Endothelial cell of umbilical vein (primary cell): ENCODE measurements around the gene TOMM20. TPM values are rescaled to one million over a fixed set of nuclear protein-coding genes. Genes with fewer than 3 reads are reported as not detected.

ENCODE experiments used
- BruUV-seq: library from RNA; stranded (reverse); fragments of 400-500 nt; replicated peaks from 2 replicates; lab custom pipeline; 2021; lab: Mats Ljungman, UMichigan
- CTCF ChIA-PET: fragments of 300-600, 350-600 bp; sonication (Branson Sonifier 250); formaldehyde crosslinking; loops from one replicate; lab custom pipeline; 2021; ENCODE audit warnings: antibody characterized with exemption, inconsistent platforms; lab: Charles Lee
- POLR2A ChIA-PET: fragments of 300-600, 350-600 bp; sonication (Branson Sonifier 250); formaldehyde crosslinking; loops from one replicate; lab custom pipeline; 2021; ENCODE audit warnings: antibody characterized with exemption, inconsistent platforms; lab: Charles Lee
- DNase-seq: peaks from one replicate; pipeline ENCODE4 v3.0.0-alpha.2; 2011; ENCODE audit warnings: low read depth, low spot score
- FAIRE-seq: peaks from 2 replicates; lab custom pipeline; 2011; peaks lifted over from hg19 to GRCh38; lab: Jason Lieb, UNC
- H2AFZ ChIP-seq: 2 replicates; pipeline ENCODE4 v1.6.0; 2012; ENCODE audit warnings: low read depth, low read length, control low read depth, inconsistent platforms
- H3K27ac ChIP-seq: 2 replicates; pipeline ENCODE4 v1.5.1; 2011; ENCODE audit warnings: low read depth, mild to moderate bottlenecking, control low read depth, low read length, moderate library complexity; ENCODE audit not compliant: insufficient read depth
- H3K27me3 ChIP-seq, 2 experiments: 2 replicates each; pipeline versions ENCODE4 v1.6.0 to v1.6.1; 2011; ENCODE audit warnings: low read length in 2 of 2, mixed read lengths in 1 of 2; ENCODE audit not compliant: control insufficient read depth in 2 of 2, insufficient read depth in 2 of 2
- H3K36me3 ChIP-seq, 2 experiments: 2 replicates in 1 of 2; 3 replicates in 1 of 2; pipeline ENCODE4 v1.5.1; 2011; ENCODE audit warnings: low read length in 2 of 2, mild to moderate bottlenecking in 1 of 2, moderate library complexity in 1 of 2; ENCODE audit not compliant: control insufficient read depth in 2 of 2, insufficient read depth in 2 of 2; ENCODE audit errors: extremely low read depth in 1 of 2
- H3K4me1 ChIP-seq: 3 replicates; pipeline ENCODE4 v1.5.1; 2011; ENCODE audit warnings: mild to moderate bottlenecking, low read length; ENCODE audit not compliant: control insufficient read depth, insufficient read depth; ENCODE audit errors: extremely low read depth
- H3K4me2 ChIP-seq: 2 replicates; pipeline ENCODE4 v1.6.1; 2011; ENCODE audit warnings: low read length, control low read depth, mixed read lengths; ENCODE audit not compliant: insufficient read depth
- H3K4me3 ChIP-seq, 3 experiments: fragments of 200-600 bp in 1 of 3; sonication (generic), shearing (Covaris generic) in 1 of 3; replicated peaks in 1 of 3; 2 replicates each; pipeline ENCODE4 v1.5.1; 2011 to 2016; ENCODE audit warnings: control low read depth in 3 of 3, low read length in 3 of 3, mild to moderate bottlenecking in 2 of 3, inconsistent platforms in 1 of 3, low read depth in 1 of 3, moderate library complexity in 1 of 3; ENCODE audit not compliant: insufficient read depth in 1 of 3
- H3K79me2 ChIP-seq: 2 replicates; pipeline ENCODE4 v1.6.0; 2012; ENCODE audit warnings: low read length, inconsistent platforms; ENCODE audit not compliant: control insufficient read depth, insufficient read depth
- H3K9ac ChIP-seq: replicated peaks from 2 replicates; pipeline ENCODE3; 2011; ENCODE audit warnings: low read length, control low read depth; ENCODE audit not compliant: insufficient read depth; ENCODE audit errors: extremely low read depth
- H3K9me1 ChIP-seq: replicated peaks from 3 replicates; pipeline ENCODE4 v1.6.0; 2011; ENCODE audit warnings: mild to moderate bottlenecking, low read length; ENCODE audit not compliant: control insufficient read depth, insufficient read depth; ENCODE audit errors: extremely low read depth
- H3K9me3 ChIP-seq: replicated peaks from 2 replicates; pipeline ENCODE4 v1.5.1; 2012; ENCODE audit warnings: low read length, inconsistent platforms; ENCODE audit not compliant: control insufficient read depth, insufficient read depth
- H4K20me1 ChIP-seq: replicated peaks from 2 replicates; pipeline ENCODE3; 2011; ENCODE audit warnings: mild to moderate bottlenecking, low read length; ENCODE audit not compliant: control insufficient read depth, insufficient read depth; ENCODE audit errors: extremely low read depth
- CTCF ChIP-seq, 2 donors: IDR thresholded peaks; 1 replicate in 1 of 2; 2 replicates in 1 of 2; pipeline ENCODE4 v1.5.1; 2011; ENCODE audit warnings: low read length in 2 of 2, mild to moderate bottlenecking in 2 of 2, moderate library complexity in 2 of 2, control low read depth in 1 of 2, inconsistent platforms in 1 of 2, low read depth in 1 of 2; ENCODE audit not compliant: insufficient read depth in 1 of 2; ENCODE audit errors: extremely low read depth in 1 of 2
- EZH2 ChIP-seq: IDR thresholded peaks from 2 replicates; pipeline ENCODE4 v1.6.1; 2012; ENCODE audit warnings: borderline replicate concordance, low read depth, mild to moderate bottlenecking, moderate library complexity, low read length, inconsistent platforms; ENCODE audit not compliant: severe bottlenecking
- FOS ChIP-seq: IDR thresholded peaks from 2 replicates; pipeline ENCODE4 v1.6.1; 2011; ENCODE audit warnings: mild to moderate bottlenecking, low read length, moderate library complexity, borderline replicate concordance; ENCODE audit not compliant: insufficient read depth
- GATA2 ChIP-seq: IDR thresholded peaks from 2 replicates; pipeline ENCODE4 v1.7.0; 2011; ENCODE audit warnings: low read depth, mild to moderate bottlenecking, moderate library complexity, mixed read lengths, low read length; ENCODE audit not compliant: insufficient read length, insufficient read depth
- JUN ChIP-seq: IDR thresholded peaks from 2 replicates; pipeline ENCODE4 v1.6.1; 2011; ENCODE audit warnings: borderline replicate concordance, low read depth; ENCODE audit not compliant: insufficient read length, insufficient read depth
- MAX ChIP-seq: IDR thresholded peaks from 2 replicates; pipeline ENCODE4 v1.6.1; 2011; ENCODE audit not compliant: insufficient read depth, insufficient read length
- MYC ChIP-seq: IDR thresholded peaks from one replicate; pipeline ENCODE4 v1.6.1; 2011; ENCODE audit warnings: mild to moderate bottlenecking, low read depth, low read length
- POLR2A ChIP-seq: IDR thresholded peaks from 2 replicates; pipeline ENCODE4 v1.6.1; 2012; ENCODE audit warnings: low read depth, mild to moderate bottlenecking, control low read depth, low read length
- POLR2AphosphoS5 ChIP-seq: IDR thresholded peaks from 2 replicates; pipeline ENCODE4 v1.6.1; 2012; ENCODE audit warnings: low read depth, mild to moderate bottlenecking, control low read depth, low read length, moderate library complexity; ENCODE audit not compliant: insufficient read depth
- dilution Hi-C: fragments of 300-500 bp; cut with MboI; formaldehyde crosslinking; loops from one replicate; pipeline ENCODE4 v1.15.0; 2019; ENCODE audit warnings: low sequenced_read_pairs; ENCODE audit not compliant: extremely low pct_ligation_motif_present
- intact Hi-C: fragments of 100-400 bp; cut with micrococcal nuclease; formaldehyde crosslinking; loops from one replicate; pipeline ENCODE4 v1.10.0; 2022
- polyA plus RNA-seq, 4 experiments: library from polyadenylated mRNA; depleted of rRNA in 3 of 4; stranded (reverse) in 3 of 4; unstranded in 1 of 4; fragments of >200 nt; gene quantifications; 2 replicates each; pipeline versions ENCODE4 v1.2.1 to v1.2.3, GENCODE V29; 2011 to 2012; ENCODE audit warnings: missing spikeins in 1 of 4
- total RNA-seq: library from RNA; stranded (reverse); gene quantifications from 2 replicates; pipeline ENCODE4 v1.2.3, GENCODE V29; 2021

The TOMM20 gene
- total and polyA plus RNA-seq, 2 donors (not counting 3 experiments of a cell fraction or from before 2014, with no cell fraction given) = 42.5 to 98.4 TPM

DNA sequence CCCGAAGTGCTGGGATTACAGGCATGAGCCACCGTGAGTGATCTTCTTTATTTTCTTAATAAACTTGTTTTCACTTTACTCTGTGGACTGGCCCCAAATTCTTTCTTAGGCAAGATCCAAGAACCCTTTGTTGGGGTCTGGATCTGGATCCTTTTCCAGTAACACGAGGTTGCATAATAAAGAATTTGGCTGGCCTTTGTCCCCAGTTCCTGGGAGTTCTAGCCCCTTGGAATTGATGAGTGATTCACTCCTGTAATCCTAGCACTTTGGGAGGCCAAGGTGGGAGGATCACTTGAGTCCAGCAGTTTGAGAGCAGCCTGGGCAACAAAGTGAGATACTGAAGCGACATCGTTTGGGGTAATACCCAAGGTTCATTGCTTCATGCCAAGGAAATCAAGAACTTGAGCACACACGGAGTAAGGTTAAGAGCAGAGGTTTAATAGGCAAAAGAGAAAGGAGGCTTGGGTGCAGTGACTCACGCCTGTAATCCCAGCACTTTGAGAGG, 2.2 kb upstream of the TOMM20 start:
- FAIRE-seq (no peak), DNase-seq (no peak)
- no peak overlapping the region for H3K27ac ChIP-seq
- peaks cover 28% of the 10 kb centered on the region for H3K79me2 ChIP-seq
- H3K4me1 ChIP-seq = peaks cover 12% of the 10 kb centered on the region
- H3K4me2 ChIP-seq = no peak overlapping the region
- intact Hi-C loops = no loop called here
- no peaks in the 10 kb centered on the region for H3K9me3 ChIP-seq
- no peak overlapping the region for H3K9ac ChIP-seq
- no peaks in the 10 kb centered on the region for H3K9me1 ChIP-seq
- H4K20me1 ChIP-seq = peaks cover 2% of the 10 kb centered on the region
- H3K4me3 ChIP-seq = no peak overlapping the region
- dilution Hi-C loops = no loop called here
- ChIA-PET POLR2A (interaction anchor here (0.7 kb wide), 1 partner anchor 22 kb away, joined by 12 read pairs; no protein-coding TSS in a partner anchor), CTCF (interaction anchor here (1.0 kb wide), 1 partner anchor 15 kb away, joined by 3 read pairs; no protein-coding TSS in a partner anchor)
- peaks cover 6 to 7% of the 10 kb centered on the region in 2 experiments for H3K36me3 ChIP-seq
- TF ChIP-seq POLR2A (no peak), FOS (no peak)
- BruUV-seq = no TSS peak
- no peak overlapping the region for H2AFZ ChIP-seq
- H3K27me3 ChIP-seq = no peaks in the 10 kb centered on the region

DNA sequence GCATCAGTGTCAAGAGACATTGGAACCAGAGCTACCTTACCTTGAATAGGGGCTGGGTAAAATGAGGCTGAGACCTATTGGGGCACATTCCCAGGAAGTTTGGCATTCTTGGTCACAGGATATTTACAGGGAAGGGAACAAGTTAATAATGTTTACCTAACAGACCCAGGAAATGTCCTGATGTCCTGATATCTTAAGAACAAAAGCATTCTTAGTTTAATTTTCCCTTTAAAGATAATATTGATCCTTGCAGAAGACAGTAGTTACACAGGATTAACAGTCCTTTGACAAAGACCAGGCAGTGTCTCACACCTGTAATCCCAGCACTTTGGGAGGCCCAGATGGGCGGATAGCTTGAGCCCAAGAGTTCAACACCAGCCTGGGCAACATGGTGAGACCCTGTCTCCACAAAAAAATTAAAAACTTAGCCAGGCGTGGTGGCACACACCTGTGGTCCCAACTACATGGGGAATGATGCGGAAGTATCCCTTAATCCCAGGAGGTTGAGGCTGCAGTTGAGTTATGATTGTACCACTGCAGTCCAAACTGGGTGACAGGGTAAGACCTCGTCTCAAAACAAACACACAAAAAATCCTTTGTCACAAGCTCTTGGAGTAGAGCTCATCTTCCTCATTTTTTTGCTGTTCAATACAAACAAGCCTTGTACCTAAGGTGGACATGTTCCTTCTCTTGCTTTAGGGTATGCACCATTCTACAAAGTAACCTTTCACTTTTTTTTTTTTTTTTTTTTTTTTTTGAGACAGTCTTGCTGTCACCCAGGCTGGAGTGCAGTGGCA, 1.3 kb upstream of the TOMM20 start:
- H3K4me2 ChIP-seq = no peak overlapping the region
- peaks cover 2% of the 10 kb centered on the region for H4K20me1 ChIP-seq
- dilution Hi-C loops = no loop called here
- H3K9me3 ChIP-seq = no peaks in the 10 kb centered on the region
- intact Hi-C loops = no loop called here
- peaks cover 12% of the 10 kb centered on the region for H3K4me1 ChIP-seq
- H3K9me1 ChIP-seq = no peaks in the 10 kb centered on the region
- TF ChIP-seq MYC = no peak
- TF ChIP-seq JUN = no peak
- TF ChIP-seq FOS = no peak
- no peak for TF ChIP-seq POLR2A
- TF ChIP-seq EZH2 = no peak
- TF ChIP-seq GATA2 = no peak
- TF ChIP-seq POLR2AphosphoS5 = no peak
- TF ChIP-seq MAX = no peak
- TF ChIP-seq CTCF (IDR thresholded peaks at IDR 0.05; ENCODE audit: extremely low read depth in 1 of 2, insufficient read depth in 1 of 2, low read depth in 1 of 2, low read length in 2 of 2) = no peak
- no peak overlapping the region for H3K9ac ChIP-seq
- no TSS peak for BruUV-seq
- no peak overlapping the region for H3K27ac ChIP-seq
- POLR2A ChIA-PET = interaction anchor here (0.7 kb wide), 1 partner anchor 22 kb away, joined by 12 read pairs; no protein-coding TSS in a partner anchor
- H2AFZ ChIP-seq = no peak overlapping the region
- H3K79me2 ChIP-seq = peaks cover 37% of the 10 kb centered on the region
- H3K4me3 ChIP-seq = no peak overlapping the region
- DNase-seq (no peak), FAIRE-seq (no peak)
- CTCF ChIA-PET = interaction anchor here (0.7 to 2.2 kb wide), 3 partner anchors 15 to 579 kb away, joined by 3 to 6 read pairs (median 3); no protein-coding TSS in a partner anchor
- no peaks in the 10 kb centered on the region for H3K27me3 ChIP-seq
- H3K36me3 ChIP-seq = peaks cover 2 to 3% of the 10 kb centered on the region in 2 experiments
